NCI-H2171 (cell line): ENCODE measurements around the gene PCDH18.
A peak's percentile ranks its signal among the peaks of the same experiment; 100 is the strongest.
"Not testable (repeated sequence)": the region's sequence is repeated elsewhere in the genome, so short reads cannot be mapped to it uniquely, and the experiment has no call there.

ENCODE experiments used
- DNase-seq: peaks from one replicate; lab custom pipeline; 2025; lab: John Stamatoyannopoulos, UW

Gene PCDH18

GRCh38 chr4:137531986-137532868 lies at the start of gene PCDH18:
PCDH18 (minus strand) TSS chr4:137532494; CDS start chr4:137532088, 406 bp downstream.
- DNase-seq, result peak; percentile 19

GRCh38 chr4:137576446-137576845 lies 44.2 kb upstream of the PCDH18 start:
- no peak for DNase-seq

- DNase-seq, result no peak
Observed at GRCh38 chr4:137572647-137573046, 40.4 kb upstream of the PCDH18 start.

- DNase-seq, result no peak
Observed at GRCh38 chr4:137572163-137572562, 39.9 kb upstream of the PCDH18 start.

- no peak for DNase-seq
Observed at GRCh38 chr4:137559801-137560200, 27.5 kb upstream of the PCDH18 start.

GRCh38 chr4:137558951-137559350 lies 26.7 kb upstream of the PCDH18 start:
- DNase-seq, result no peak

- DNase-seq, result no peak
Observed at GRCh38 chr4:137545461-137545861, 13.2 kb upstream of the PCDH18 start.

- DNase-seq, result no peak
Observed at GRCh38 chr4:137543648-137544047, 11.4 kb upstream of the PCDH18 start.

GRCh38 chr4:137543198-137543597 lies 10.9 kb upstream of the PCDH18 start:
- DNase-seq, result no peak

- DNase-seq, result no peak
Observed at GRCh38 chr4:137541876-137542646, 9.8 kb upstream of the PCDH18 start.

- no peak for DNase-seq
Observed at GRCh38 chr4:137541181-137541580, 8.9 kb upstream of the PCDH18 start.

GRCh38 chr4:137540356-137540755 lies 8.1 kb upstream of the PCDH18 start:
- no peak for DNase-seq

- no peak for DNase-seq
Observed at GRCh38 chr4:137538526-137538925, 6.2 kb upstream of the PCDH18 start.

GRCh38 chr4:137537807-137538206 lies 5.5 kb upstream of the PCDH18 start:
- DNase-seq, result not testable (repeated sequence)

GRCh38 chr4:137536789-137537561 lies 4.7 kb upstream of the PCDH18 start:
- no peak for DNase-seq

- DNase-seq, result no peak
Observed at GRCh38 chr4:137535718-137536117, 3.4 kb upstream of the PCDH18 start.

GRCh38 chr4:137534516-137534915 lies 2.2 kb upstream of the PCDH18 start:
- no peak for DNase-seq

GRCh38 chr4:137533855-137534254 lies 1.6 kb upstream of the PCDH18 start:
- DNase-seq, result no peak

- DNase-seq, result no peak
Observed at GRCh38 chr4:137532869-137533236, 559 bp upstream of the PCDH18 start.

- no peak for DNase-seq
Observed at GRCh38 chr4:137531168-137531985, 917 bp downstream of the PCDH18 start.

- DNase-seq, result no peak
Observed at GRCh38 chr4:137530176-137530575, 2.1 kb downstream of the PCDH18 start.
